Measurements from ENCODE around the gene OR1A1. TPM values are rescaled to one million over a fixed set of nuclear protein-coding genes. Genes with fewer than 3 reads are reported as not detected.

OR1A1 gene
- total RNA-seq, 1 experiment from 2014 or later = not detected

GRCh38 chr17:3260163-3260562 lies 52.7 kb downstream of the OR1A1 start:
- Mint-ChIP-seq H3K4me3 (no peak overlapping the region), H3K27ac (no peak overlapping the region), H3K27me3 (ENCODE audit: low read depth) (no peaks in the 10 kb centered on the region; the same call in 1 of the 2 replicates), H3K36me3 (ENCODE audit: insufficient read depth in 1 of 3, low read depth in 3 of 3) (peaks cover 12 to 38% (median 17%) of the 10 kb centered on the region in 3 experiments; a peak in 6 of 7 replicates), H3K9me3 (peaks cover 70 to 85% of the 10 kb centered on the region in 2 experiments), H3K4me1 (no peaks in the 10 kb centered on the region)
- H2AK5ac ChIP-seq (ENCODE audit: insufficient read length, low read length) = no peak overlapping the region
- H3K4me2 ChIP-seq (ENCODE audit: insufficient read depth, insufficient read length, low read length) = no peak overlapping the region
- no peak overlapping the region for H2AFZ ChIP-seq (ENCODE audit: low read length)
- no CpG with 5 or more reads among the region's 1 CpG for WGBS (ENCODE audit: extremely low coverage, insufficient read length, low lambda C conversion rate)
- no peaks in the 10 kb centered on the region for H3K4me1 ChIP-seq (ENCODE audit: insufficient read depth, low read length)
- no peak overlapping the region for H3K27ac ChIP-seq (ENCODE audit: insufficient read length, low read depth, low read length)
- no peak overlapping the region for H3K9ac ChIP-seq (ENCODE audit: extremely low read depth, insufficient read length, low read length)
- H3T11ph ChIP-seq (ENCODE audit: low read length) = no peak overlapping the region
- DNase-seq = no peak
- H2BK20ac ChIP-seq (ENCODE audit: low read depth, low read length, poor library complexity, severe bottlenecking) = no peak overlapping the region
- H3K23ac ChIP-seq (ENCODE audit: insufficient read length, low read depth, low read length) = no peak overlapping the region
- no peak overlapping the region for H4K8ac ChIP-seq (replicated peaks; ENCODE audit: insufficient read length, low read depth, low read length)
- no peak overlapping the region for H3K56ac ChIP-seq (ENCODE audit: insufficient read length, low read depth, low read length)
- H3K27me3 ChIP-seq (ENCODE audit: insufficient read depth, low read length) = no peaks in the 10 kb centered on the region
- no peak overlapping the region for H2BK15ac ChIP-seq (ENCODE audit: low read depth, low read length)
- no peak for TF ChIP-seq CTCF (conservative IDR thresholded peaks at IDR 0.05)
- H3K4ac ChIP-seq (ENCODE audit: low read depth, low read length) = no peak overlapping the region
- no peak overlapping the region for H3K18ac ChIP-seq (ENCODE audit: insufficient read length, low read depth, low read length)
- H3K23me2 ChIP-seq (ENCODE audit: insufficient read length, low read depth, low read length, poor library complexity, severe bottlenecking) = no peaks in the 10 kb centered on the region
- H3K14ac ChIP-seq (ENCODE audit: insufficient read depth, low read length) = no peak overlapping the region
- H4K5ac ChIP-seq (ENCODE audit: insufficient read length, low read depth, low read length) = no peak overlapping the region
- no peaks in the 10 kb centered on the region for H3K79me2 ChIP-seq (ENCODE audit: insufficient read depth, low read length)
- H2BK5ac ChIP-seq (ENCODE audit: insufficient read length, low read length) = no peak overlapping the region
- H4K20me1 ChIP-seq (ENCODE audit: control insufficient read depth, insufficient read depth, insufficient read length) = no peaks in the 10 kb centered on the region
- peaks cover 65% of the 10 kb centered on the region for H3K9me3 ChIP-seq (ENCODE audit: control insufficient read depth, low read depth, low read length)
- no peak overlapping the region for H2BK12ac ChIP-seq (ENCODE audit: insufficient read length, low read depth, low read length)
- H3K79me1 ChIP-seq (ENCODE audit: insufficient read depth, low read depth, low read length, poor library complexity, severe bottlenecking) = no peaks in the 10 kb centered on the region
- no peak overlapping the region for H2BK120ac ChIP-seq (ENCODE audit: low read depth, low read length, poor library complexity, severe bottlenecking)
- no peak overlapping the region for H4K91ac ChIP-seq (ENCODE audit: insufficient read length, low read depth, low read length)
